IMR-90 (cell line): ENCODE data around the gene NOD2. TPM values are rescaled to one million over a fixed set of nuclear protein-coding genes. Genes with fewer than 3 reads are reported as not detected.

Experiments used
- ATAC-seq: fragments of 200-7000 bp; cut with Tn5 transposase; 2 replicates; pipeline ENCODE4 v1.9.1; 2020; ENCODE audit warnings: low read depth, mild to moderate bottlenecking, moderate library complexity
- BruUV-seq: library from RNA; stranded (reverse); fragments of 400-500 nt; replicated peaks from 2 replicates; lab custom pipeline; 2021; lab: Mats Ljungman, UMichigan
- CTCF ChIA-PET: fragments of 300-600 bp; formaldehyde crosslinking; extraction: SDS; loops from one replicate; lab custom pipeline; 2021; ENCODE audit warnings: antibody characterized with exemption; lab: Yijun Ruan, JAX
- POLR2A ChIA-PET: fragments of 300-600 bp; sonication (Branson Sonifier 250); formaldehyde crosslinking; loops from one replicate; lab custom pipeline; 2022; ENCODE audit warnings: antibody characterized with exemption; ENCODE audit not compliant: unreplicated experiment; lab: Charles Lee
- DNase-seq: peaks from one replicate; pipeline ENCODE4 v3.0.0; 2013
- H2AFZ ChIP-seq: replicated peaks from 2 replicates; pipeline ENCODE3; 2013; ENCODE audit warnings: low read length, mild to moderate bottlenecking; ENCODE audit not compliant: poor library complexity
- H2AK5ac ChIP-seq: 2 replicates; pipeline ENCODE4 v1.6.1; 2013; ENCODE audit warnings: low read depth, low read length, inconsistent platforms
- H2AK9ac ChIP-seq: replicated peaks from 2 replicates; pipeline ENCODE3; 2013; ENCODE audit warnings: mild to moderate bottlenecking, low read depth, low read length, moderate library complexity; ENCODE audit not compliant: poor library complexity
- H2BK120ac ChIP-seq: 2 replicates; pipeline ENCODE4 v1.6.1; 2013; ENCODE audit warnings: low read depth, low read length, inconsistent platforms
- H2BK15ac ChIP-seq: 3 replicates; pipeline ENCODE4 v1.6.1; 2013; ENCODE audit warnings: low read depth, low read length, inconsistent platforms
- H2BK20ac ChIP-seq: 2 replicates; pipeline ENCODE4 v1.6.1; 2013; ENCODE audit warnings: low read depth, mild to moderate bottlenecking, inconsistent platforms, low read length, moderate library complexity
- H2BK5ac ChIP-seq: 2 replicates; pipeline ENCODE4 v1.6.1; 2013; ENCODE audit warnings: mild to moderate bottlenecking, low read depth, low read length, inconsistent platforms; ENCODE audit not compliant: poor library complexity, severe bottlenecking
- H3K14ac ChIP-seq: replicated peaks from 2 replicates; pipeline ENCODE4 v1.6.1; 2013; ENCODE audit warnings: low read depth, low read length, inconsistent platforms
- H3K18ac ChIP-seq: 2 replicates; pipeline ENCODE4 v1.6.1; 2013; ENCODE audit warnings: low read depth, low read length, control low read depth
- H3K23ac ChIP-seq: 2 replicates; pipeline ENCODE4 v1.6.1; 2013; ENCODE audit warnings: low read depth, low read length, inconsistent platforms
- H3K27ac ChIP-seq: 2 replicates; pipeline ENCODE4 v1.5.1; 2013; ENCODE audit warnings: mild to moderate bottlenecking, control low read depth, low read length; ENCODE audit not compliant: insufficient read depth
- H3K27me3 ChIP-seq: 2 replicates; pipeline ENCODE4 v1.6.1; 2013; ENCODE audit warnings: low read length; ENCODE audit not compliant: control insufficient read depth, insufficient read depth
- H3K36me3 ChIP-seq: 2 replicates; pipeline ENCODE4 v1.6.1; 2013; ENCODE audit warnings: low read length, mixed read lengths; ENCODE audit not compliant: control insufficient read depth, insufficient read depth
- H3K4ac ChIP-seq: 2 replicates; pipeline ENCODE4 v1.6.1; 2013; ENCODE audit warnings: low read depth, low read length, inconsistent platforms
- H3K4me1 ChIP-seq: 2 replicates; pipeline ENCODE4 v1.6.1; 2013; ENCODE audit warnings: low read length, mixed read lengths; ENCODE audit not compliant: control insufficient read depth, insufficient read depth
- H3K4me2 ChIP-seq: 2 replicates; pipeline ENCODE4 v1.6.1; 2013; ENCODE audit warnings: low read depth, mild to moderate bottlenecking, control low read depth, low read length, moderate library complexity
- H3K4me3 ChIP-seq: 2 replicates; pipeline ENCODE4 v1.5.1; 2013; ENCODE audit warnings: low read depth, mild to moderate bottlenecking, control low read depth, low read length, moderate library complexity; ENCODE audit not compliant: insufficient read depth
- H3K56ac ChIP-seq: 2 replicates; pipeline ENCODE4 v1.6.1; 2013; ENCODE audit warnings: low read length, inconsistent platforms; ENCODE audit not compliant: insufficient read depth; ENCODE audit errors: extremely low read depth
- H3K79me1 ChIP-seq, 2 experiments: 2 replicates each; pipeline ENCODE4 v1.6.1; 2013; ENCODE audit warnings: low read length in 2 of 2, inconsistent platforms in 1 of 2, low read depth in 1 of 2
- H3K9ac ChIP-seq: 2 replicates; pipeline ENCODE4 v1.6.1; 2013; ENCODE audit warnings: low read depth, low read length, control low read depth
- H3K9me1 ChIP-seq: 2 replicates; pipeline ENCODE4 v1.6.1; 2013; ENCODE audit warnings: low read length, inconsistent platforms; ENCODE audit not compliant: insufficient read depth
- H3K9me3 ChIP-seq: 2 replicates; pipeline ENCODE4 v1.6.1; 2013; ENCODE audit warnings: low read length; ENCODE audit not compliant: control insufficient read depth, insufficient read depth
- H4K20me1 ChIP-seq: 2 replicates; pipeline ENCODE4 v1.6.1; 2013; ENCODE audit warnings: low read length, inconsistent platforms; ENCODE audit not compliant: insufficient read depth
- H4K5ac ChIP-seq: 2 replicates; pipeline ENCODE4 v1.6.1; 2013; ENCODE audit warnings: mild to moderate bottlenecking, low read depth, low read length, control low read depth
- H4K8ac ChIP-seq, 2 experiments: 2 replicates each; pipeline ENCODE4 v1.6.1; 2013; ENCODE audit warnings: low read depth in 2 of 2, low read length in 2 of 2, control low read depth in 1 of 2, inconsistent platforms in 1 of 2
- H4K91ac ChIP-seq: 2 replicates; pipeline ENCODE4 v1.6.1; 2013; ENCODE audit warnings: low read depth, low read length, inconsistent platforms; ENCODE audit not compliant: insufficient read depth
- BHLHE40 ChIP-seq: fragments of 150-350 bp; IDR thresholded peaks from 2 replicates; pipeline ENCODE4 v1.6.1; 2016; ENCODE audit warnings: mild to moderate bottlenecking, low read depth, low read length
- FOS ChIP-seq: fragments of 150-350 bp; IDR thresholded peaks from 2 replicates; pipeline ENCODE4 v1.6.1; 2016; ENCODE audit warnings: low read depth, low read length
- MAZ ChIP-seq: IDR thresholded peaks from 2 replicates; pipeline ENCODE4 v1.6.1; 2012; ENCODE audit warnings: low read depth, mild to moderate bottlenecking, low read length, improper control_type of control experiment, moderate library complexity, borderline replicate concordance
- POLR2A ChIP-seq: IDR thresholded peaks from 2 replicates; pipeline ENCODE4 v1.6.1; 2012; ENCODE audit warnings: mild to moderate bottlenecking, low read depth, low read length
- RAD21 ChIP-seq: IDR thresholded peaks from 2 replicates; pipeline ENCODE4 v1.6.1; 2012; ENCODE audit warnings: low read length, improper control_type of control experiment
- RCOR1 ChIP-seq: IDR thresholded peaks from 2 replicates; pipeline ENCODE4 v1.6.1; 2012; ENCODE audit warnings: mild to moderate bottlenecking, low read length, improper control_type of control experiment; ENCODE audit not compliant: insufficient replicate concordance
- WGBS, 2 experiments: methylation state at CpG; one replicate each; pipeline versions ENCODE4 v1.1.5 to v1.1.7; 2013; ENCODE audit warnings: missing lambda C conversion rate in 2 of 2; ENCODE audit not compliant: insufficient read length in 1 of 2; ENCODE audit errors: extremely low coverage in 2 of 2; 5-methylcytosine and 5-hydroxymethylcytosine counted together
- dilution Hi-C: fragments of 300-500 bp; cut with HindIII; formaldehyde crosslinking; loops from one replicate; pipeline ENCODE4 v1.14.3; 2018; ENCODE audit warnings: low sequenced_read_pairs; ENCODE audit not compliant: unreplicated experiment
- in situ Hi-C: fragments of 300-500 bp; cut with MboI; formaldehyde crosslinking; loops from 3 replicates; pipeline ENCODE4 v1.14.3; 2019; ENCODE audit warnings: low sequenced_read_pairs, inconsistent platforms, mixed read lengths
- intact Hi-C: fragments of 100-400 bp; cut with micrococcal nuclease; formaldehyde crosslinking; loops from 2 replicates; pipeline ENCODE4 v1.10.0; 2022
- polyA plus RNA-seq, 3 experiments: library from polyadenylated mRNA; depleted of rRNA; stranded (reverse); fragments of >200 nt; gene quantifications; 2 replicates each; pipeline ENCODE4 v1.2.3, GENCODE V29; 2012; ENCODE audit warnings: low replicate concordance in 1 of 3
- total RNA-seq: library from RNA; depleted of rRNA; stranded (reverse); fragments of >200 nt; gene quantifications from 2 replicates; pipeline ENCODE4 v1.2.3, GENCODE V29; 2012
- TF ChIP-seq, protein P1 (sequence below): conservative IDR thresholded peaks from 2 replicates; pipeline ENCODE4 v1.5.1; 2012; ENCODE audit warnings: mild to moderate bottlenecking, low read depth, low read length, improper control_type of control experiment
- TF ChIP-seq, protein P2 (sequence below): fragments of 150-350 bp; IDR thresholded peaks from 2 replicates; pipeline ENCODE4 v1.6.1; 2017; ENCODE audit warnings: mild to moderate bottlenecking, antibody characterized with exemption, low read length, low read depth

The NOD2 gene
- total and polyA plus RNA-seq, 2 of the 4 experiments (the other 2 are of a cell fraction) = not detected

DNA sequence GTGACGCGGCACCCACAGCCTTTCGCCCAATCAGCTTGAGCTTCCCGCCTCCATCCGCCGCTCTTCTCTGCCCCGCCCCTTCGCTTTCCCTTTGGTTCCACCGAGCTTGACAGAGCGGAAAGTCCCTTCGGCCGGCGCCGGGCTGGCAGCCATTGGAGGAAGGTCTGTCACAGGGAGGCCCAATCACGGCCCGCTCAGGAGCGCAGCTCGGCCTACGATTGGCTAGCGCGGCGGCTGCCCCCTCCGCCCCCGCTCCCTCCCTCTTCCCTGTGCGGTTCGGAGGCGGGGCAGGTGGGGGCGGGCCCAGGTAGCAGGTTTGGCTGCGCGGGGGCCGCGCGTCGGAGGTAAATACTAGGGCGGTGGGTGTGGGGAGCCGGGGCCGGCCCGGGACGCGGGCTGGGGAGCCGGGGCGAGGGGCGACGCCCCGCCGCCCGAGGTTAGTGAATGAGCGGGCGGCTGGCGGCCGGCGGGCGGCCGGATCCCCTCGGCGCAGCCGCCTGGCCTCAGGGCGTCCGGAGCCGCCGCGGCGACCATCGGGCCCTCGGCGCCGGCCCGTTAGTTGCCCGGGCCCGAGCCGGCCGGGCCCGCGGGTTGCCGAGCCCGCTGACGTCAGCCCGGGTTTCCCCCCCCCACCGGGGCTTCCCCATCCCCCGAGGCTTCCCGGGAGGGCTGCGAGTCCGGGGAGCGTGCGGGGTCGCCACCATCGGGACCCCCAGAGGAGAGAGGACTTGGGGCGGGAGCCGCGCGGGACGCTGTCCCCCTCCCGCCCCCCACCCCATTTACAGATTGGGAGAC, 48.6 kb downstream of the NOD2 start, which contains the start of gene CYLD:
TSS of gene CYLD (plus strand) at position 306 of the 795 bp plus-strand sequence. CDS start 7,613 bp downstream, outside the sequence.
- WGBS, 2 experiments = 0% methylated on average over 2 of the region's 93 CpGs; no CpG with 5 or more reads in 1 of the 2 experiments
- H2AFZ ChIP-seq = peak within 1 kb of the TSS; percentile 93
- no peaks in the 10 kb centered on the region; the same call in 1 of the 2 replicates for H3K9me1 ChIP-seq
- peaks cover 8% of the 10 kb centered on the region for H3K27me3 ChIP-seq
- H3K9ac ChIP-seq = peak within 1 kb of the TSS; percentile 80
- peaks cover 9% of the 10 kb centered on the region for H3K4me1 ChIP-seq
- ATAC-seq (peak; percentile 97), DNase-seq (peak; percentile 99)
- peak within 1 kb of the TSS; percentile 81 for H3K18ac ChIP-seq
- in situ Hi-C loops = no loop called here
- H4K20me1 ChIP-seq = no peaks in the 10 kb centered on the region
- peak within 1 kb of the TSS; percentile 47 for H2BK5ac ChIP-seq
- H3K4me3 ChIP-seq = peak within 1 kb of the TSS; percentile 98
- peak within 1 kb of the TSS; percentile 11 to 63; a peak in 1 of 4 replicates for H4K8ac ChIP-seq
- 0 out of 2 replicates have a peak within 1 kb of the TSS, but pooled peaks have one; percentile 36 for H3K4ac ChIP-seq
- peaks cover 4% of the 10 kb centered on the region for H3K36me3 ChIP-seq
- H3K27ac ChIP-seq = peak within 1 kb of the TSS; percentile 67
- H2AK9ac ChIP-seq = peak within 1 kb of the TSS; percentile 79
- peak within 1 kb of the TSS; percentile 98 for H3K4me2 ChIP-seq
- no TSS peak for BruUV-seq
- H2AK5ac ChIP-seq = no peak within 1 kb of the TSS
- H3K79me1 ChIP-seq = peaks cover 6 to 14% of the 10 kb centered on the region in 2 experiments; a peak in 2 of 4 replicates
- H4K5ac ChIP-seq = peak within 1 kb of the TSS; percentile 68
- intact Hi-C loops = loop anchor here (1.0 to 10.0 kb wide), 6 partner anchors 64 to 587 kb away; partner anchors contain the start of gene TENT4B
- H3K9me3 ChIP-seq = no peaks in the 10 kb centered on the region
- H3K23ac ChIP-seq = 0 out of 2 replicates have a peak within 1 kb of the TSS, but pooled peaks have one; percentile 12
- ChIA-PET CTCF (interaction anchor here (0.7 kb wide), 1 partner anchor 64 kb away, joined by 4 read pairs; no protein-coding TSS in a partner anchor), POLR2A (interaction anchor here (1.4 kb wide), 1 partner anchor 10 kb away, joined by 5 read pairs; no protein-coding TSS in a partner anchor)
- 0 out of 2 replicates have a peak within 1 kb of the TSS, but pooled peaks have one; percentile 18 for H4K91ac ChIP-seq
- H2BK15ac ChIP-seq = peak within 1 kb of the TSS; percentile 28; the same call in 1 of the 3 replicates
- dilution Hi-C loops = no loop called here
- TF ChIP-seq MAZ = peak; percentile 95
- TF ChIP-seq POLR2A = no peak; the same call in 1 of the 2 replicates
- TF ChIP-seq RCOR1 = no peak
- TF ChIP-seq, protein P1, sequence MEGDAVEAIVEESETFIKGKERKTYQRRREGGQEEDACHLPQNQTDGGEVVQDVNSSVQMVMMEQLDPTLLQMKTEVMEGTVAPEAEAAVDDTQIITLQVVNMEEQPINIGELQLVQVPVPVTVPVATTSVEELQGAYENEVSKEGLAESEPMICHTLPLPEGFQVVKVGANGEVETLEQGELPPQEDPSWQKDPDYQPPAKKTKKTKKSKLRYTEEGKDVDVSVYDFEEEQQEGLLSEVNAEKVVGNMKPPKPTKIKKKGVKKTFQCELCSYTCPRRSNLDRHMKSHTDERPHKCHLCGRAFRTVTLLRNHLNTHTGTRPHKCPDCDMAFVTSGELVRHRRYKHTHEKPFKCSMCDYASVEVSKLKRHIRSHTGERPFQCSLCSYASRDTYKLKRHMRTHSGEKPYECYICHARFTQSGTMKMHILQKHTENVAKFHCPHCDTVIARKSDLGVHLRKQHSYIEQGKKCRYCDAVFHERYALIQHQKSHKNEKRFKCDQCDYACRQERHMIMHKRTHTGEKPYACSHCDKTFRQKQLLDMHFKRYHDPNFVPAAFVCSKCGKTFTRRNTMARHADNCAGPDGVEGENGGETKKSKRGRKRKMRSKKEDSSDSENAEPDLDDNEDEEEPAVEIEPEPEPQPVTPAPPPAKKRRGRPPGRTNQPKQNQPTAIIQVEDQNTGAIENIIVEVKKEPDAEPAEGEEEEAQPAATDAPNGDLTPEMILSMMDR = no peak
- TF ChIP-seq FOS = peak; percentile 41; the same call in 1 of the 2 replicates
- TF ChIP-seq BHLHE40 = no peak
- TF ChIP-seq, protein P2, sequence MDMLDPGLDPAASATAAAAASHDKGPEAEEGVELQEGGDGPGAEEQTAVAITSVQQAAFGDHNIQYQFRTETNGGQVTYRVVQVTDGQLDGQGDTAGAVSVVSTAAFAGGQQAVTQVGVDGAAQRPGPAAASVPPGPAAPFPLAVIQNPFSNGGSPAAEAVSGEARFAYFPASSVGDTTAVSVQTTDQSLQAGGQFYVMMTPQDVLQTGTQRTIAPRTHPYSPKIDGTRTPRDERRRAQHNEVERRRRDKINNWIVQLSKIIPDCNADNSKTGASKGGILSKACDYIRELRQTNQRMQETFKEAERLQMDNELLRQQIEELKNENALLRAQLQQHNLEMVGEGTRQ = no peak
- no peak for TF ChIP-seq RAD21
- H3K56ac ChIP-seq = no peak within 1 kb of the TSS
- no peak within 1 kb of the TSS for H2BK20ac ChIP-seq
- H3K14ac ChIP-seq = peak within 1 kb of the TSS; percentile 54; the same call in 1 of the 2 replicates
- H2BK120ac ChIP-seq = no peak within 1 kb of the TSS
